ENCODE results near the gene SMAD3. TPM values are rescaled to one million over a fixed set of nuclear protein-coding genes. Genes with fewer than 3 reads are reported as not detected.
"Not testable (repeated sequence)": the region's sequence is repeated elsewhere in the genome, so short reads cannot be mapped to it uniquely, and the experiment has no call there.

Gene SMAD3
- total RNA-seq, 1 experiment from 2014 or later, result 35.4 TPM

DNA sequence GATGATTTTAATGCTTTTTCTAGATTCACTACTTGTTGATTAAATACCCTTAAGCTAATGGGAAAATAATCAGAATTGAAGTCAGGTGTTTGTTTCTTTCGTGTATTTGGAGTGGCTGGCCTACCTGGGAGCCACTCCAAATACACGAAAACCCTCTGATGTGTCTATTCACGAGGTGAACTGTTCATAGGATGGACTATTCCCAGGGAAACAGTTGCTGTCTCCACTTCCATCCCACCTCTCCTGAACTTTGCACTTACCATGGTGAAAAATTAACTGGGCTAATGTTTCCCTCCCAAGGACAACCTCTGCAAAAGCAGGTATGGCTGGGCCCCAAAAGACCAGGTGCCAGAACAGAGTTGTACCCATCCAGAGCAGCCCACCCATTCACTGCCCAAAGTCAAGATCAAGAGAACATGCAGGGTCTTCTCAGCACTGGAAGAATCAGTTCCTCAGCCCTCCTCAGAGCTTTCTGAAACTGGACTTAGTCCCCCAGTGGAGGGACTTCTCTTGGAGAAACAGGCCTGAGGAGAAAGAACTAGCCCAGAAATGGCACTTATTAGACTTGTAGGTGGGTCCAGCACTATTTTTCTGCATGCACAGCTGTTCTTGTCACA, 2.9 kb upstream of the SMAD3 start:
- no peak for DNase-seq (ENCODE audit: low read depth)

DNA sequence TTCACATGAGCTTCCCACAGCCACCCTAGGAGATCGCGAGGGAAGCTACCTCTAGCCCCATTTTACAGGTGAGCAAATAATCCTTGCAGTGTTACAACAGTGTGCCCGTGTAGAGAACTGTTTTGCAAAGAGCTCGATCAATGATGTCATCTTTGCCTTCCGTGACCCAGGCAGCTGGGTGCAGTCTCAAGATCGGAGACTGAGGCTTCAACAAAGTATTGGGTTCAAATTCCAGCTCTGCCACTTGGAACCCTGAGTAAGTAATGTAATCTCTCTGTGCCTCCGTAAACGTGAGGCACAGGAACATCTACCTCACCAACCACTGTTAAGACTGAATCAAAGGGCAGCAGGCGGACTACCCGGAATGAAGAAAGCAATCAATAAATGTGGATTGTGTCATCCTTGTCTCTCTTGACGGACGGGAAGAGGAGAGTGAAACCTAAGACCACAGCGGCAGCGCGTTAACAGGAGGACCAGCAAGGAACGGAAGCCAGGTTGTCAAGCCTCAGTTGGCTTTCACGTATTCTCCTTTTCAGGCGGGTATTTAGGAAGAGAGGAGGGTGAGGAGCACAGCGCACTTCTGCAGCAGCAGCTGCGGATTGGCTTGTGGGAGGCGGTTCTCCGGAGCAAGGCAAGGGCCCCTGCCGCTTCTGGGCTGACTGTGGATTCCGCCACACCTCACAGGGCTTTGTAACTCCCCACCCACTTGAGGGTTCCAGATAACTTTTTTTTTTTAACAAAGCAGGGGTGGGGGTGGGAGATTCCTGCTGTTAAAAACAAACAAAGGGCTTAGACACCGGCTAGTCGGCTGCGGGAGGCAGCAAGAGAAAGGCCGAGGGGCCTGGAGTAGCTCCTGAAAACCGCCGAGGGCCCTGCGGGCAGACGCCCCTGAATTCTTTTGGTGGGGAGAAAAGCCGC, 1.5 kb upstream of the SMAD3 start:
- DNase-seq (ENCODE audit: low read depth), result no peak

DNA sequence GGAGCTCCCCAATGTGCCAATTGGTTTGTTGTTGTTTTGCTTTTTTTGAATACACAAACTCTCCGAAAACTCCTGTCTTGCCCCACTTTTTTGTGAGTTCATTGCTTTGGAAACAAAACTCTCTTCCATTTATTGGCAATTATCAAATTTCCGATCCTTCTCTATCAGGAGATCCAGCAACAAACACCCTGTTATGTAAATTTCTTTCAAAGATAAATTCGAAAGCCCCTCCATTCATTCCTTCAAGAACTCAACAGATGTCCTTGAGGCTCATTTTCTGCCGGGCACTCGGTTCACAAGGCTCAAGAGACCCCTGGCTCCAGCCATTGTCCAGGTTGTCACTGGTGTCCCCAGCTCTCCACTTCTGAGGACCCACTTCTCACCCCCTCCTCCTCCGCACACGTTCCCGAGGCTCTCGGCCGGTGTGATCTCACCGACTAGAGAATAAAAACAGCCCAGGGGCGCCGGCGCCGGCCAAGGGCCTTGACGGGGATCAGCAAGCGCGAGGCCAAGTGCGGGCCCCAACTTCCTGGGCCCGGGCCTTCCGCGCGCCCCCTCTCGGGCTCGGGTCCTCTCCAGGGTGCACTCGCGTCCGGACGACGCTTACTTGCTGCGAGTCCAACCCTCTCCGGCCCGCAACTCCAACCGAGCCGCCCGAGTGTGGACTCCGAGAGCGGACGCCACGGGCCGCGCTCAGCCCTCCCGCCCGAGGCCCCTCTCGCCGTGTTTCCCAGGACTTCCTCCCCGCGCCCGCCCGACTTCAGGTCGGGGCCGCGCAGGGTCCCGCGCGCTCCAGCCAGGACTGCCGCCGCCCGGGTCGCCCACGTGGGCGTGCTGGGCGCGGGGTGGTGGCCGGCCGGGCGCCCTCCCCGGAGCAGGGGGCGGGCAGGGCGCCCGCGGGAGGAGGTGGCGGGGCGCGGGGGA, 533 bp upstream of the SMAD3 start:
- no peak for DNase-seq (ENCODE audit: low read depth)

DNA sequence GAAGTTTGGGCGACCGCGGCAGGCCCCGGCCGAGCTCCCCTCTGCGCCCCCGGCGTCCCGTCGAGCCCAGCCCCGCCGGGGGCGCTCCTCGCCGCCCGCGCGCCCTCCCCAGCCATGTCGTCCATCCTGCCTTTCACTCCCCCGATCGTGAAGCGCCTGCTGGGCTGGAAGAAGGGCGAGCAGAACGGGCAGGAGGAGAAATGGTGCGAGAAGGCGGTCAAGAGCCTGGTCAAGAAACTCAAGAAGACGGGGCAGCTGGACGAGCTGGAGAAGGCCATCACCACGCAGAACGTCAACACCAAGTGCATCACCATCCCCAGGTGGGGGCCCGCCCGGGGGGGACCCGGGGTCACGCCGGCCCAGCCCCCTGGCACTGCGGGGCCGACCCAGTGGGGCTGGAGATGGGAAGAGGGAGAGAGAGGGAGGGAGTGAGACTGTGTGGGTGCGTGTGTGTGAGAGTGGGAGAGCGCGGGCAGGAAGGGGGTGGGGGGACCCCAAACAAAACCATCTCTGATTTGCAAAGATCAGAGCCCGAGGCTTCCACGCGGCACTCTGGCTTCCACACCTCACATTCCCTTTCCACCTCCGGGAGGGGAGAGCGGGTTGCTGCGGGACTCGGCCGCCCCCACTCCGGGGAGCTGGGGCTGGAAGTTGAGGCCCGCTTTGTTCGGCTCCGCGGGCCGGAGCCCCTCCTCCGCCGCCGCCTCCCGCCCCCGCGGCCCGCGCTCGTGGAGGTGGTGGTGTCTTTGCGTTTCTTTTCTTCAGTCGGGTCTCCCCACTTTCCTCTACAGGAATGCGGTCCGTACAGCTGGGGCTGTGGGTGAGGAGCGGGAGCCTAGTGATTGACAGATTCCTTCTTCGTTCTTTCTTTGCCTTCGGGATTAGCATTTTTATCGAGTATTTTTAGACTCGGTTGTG, 898 bp downstream of the SMAD3 start:
- DNase-seq (ENCODE audit: low read depth), result peak; percentile 44

DNA sequence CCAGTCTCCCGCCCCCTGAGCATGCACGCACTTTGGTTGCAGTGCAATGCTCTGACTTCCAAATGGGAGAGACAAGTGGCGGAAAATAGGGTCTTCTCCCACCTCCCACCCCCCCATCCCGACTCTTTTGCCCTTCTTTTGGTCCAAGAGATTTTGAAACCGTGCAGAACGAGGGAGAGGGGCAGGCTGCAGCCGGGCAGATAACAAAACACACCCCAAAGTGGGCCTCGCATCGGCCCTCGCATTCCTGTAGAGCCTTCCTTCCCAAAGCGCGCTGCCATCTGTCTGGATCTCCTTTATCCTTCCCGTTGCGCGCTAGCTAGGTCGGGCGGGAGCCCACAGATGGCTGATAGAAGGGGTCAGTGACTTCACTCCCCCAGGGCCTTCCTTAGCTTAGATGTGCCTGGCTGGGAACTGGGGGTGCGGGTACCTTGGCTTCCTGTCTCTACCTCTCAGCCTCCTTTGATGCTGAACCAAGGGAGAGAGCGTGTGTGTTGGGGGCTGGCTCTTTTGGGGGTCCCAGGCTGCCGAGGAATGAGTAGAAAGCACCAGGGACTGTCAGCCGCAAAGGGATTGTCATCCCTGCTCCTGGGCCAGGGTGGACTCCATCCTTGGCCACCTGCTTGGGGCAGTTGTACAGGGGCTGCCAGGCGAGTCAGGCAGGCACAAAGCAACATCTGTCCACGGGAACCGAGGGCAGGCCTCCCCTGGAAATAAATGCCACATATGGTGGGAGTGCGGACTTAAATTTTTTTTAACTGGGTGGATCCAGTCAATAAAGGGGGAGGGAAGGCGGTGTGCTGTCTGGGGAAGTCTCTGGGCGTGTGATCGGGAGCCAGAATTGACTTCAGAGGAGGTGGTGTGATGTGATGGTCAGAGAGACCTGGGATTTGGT, 1.8 kb downstream of the SMAD3 start:
- peak; percentile 44 for DNase-seq (ENCODE audit: low read depth)

DNA sequence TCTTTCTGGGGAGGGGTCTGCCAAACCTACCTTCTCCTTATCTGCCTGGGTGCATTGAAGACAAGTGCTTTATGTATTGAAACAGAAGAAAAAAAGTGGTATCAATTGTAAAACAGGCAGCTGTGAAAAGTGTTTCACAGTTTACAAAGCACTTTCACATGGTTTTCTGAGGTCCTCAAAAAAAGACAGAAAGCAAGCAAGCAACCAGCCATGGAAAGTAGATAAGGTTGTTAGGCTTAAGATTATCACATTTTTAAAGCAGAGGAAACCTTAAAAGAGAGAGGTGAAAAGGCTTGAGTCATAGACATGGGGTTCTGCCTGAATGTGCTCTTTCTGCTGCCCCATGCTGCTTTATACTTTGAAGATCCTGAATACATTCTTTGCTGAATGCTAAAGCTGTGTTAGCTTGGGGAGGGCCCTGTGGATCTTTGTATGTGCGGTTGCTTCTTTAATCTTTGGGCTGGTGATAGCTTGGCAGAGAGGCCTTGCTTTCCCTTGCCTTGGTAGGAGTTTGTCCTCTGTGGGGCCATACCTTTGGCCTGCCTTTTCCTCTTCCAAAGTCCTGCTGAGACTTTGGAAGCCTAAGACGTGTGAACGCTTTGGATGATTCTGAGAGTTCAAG, 2.6 kb downstream of the SMAD3 start:
- DNase-seq (ENCODE audit: low read depth), result no peak

DNA sequence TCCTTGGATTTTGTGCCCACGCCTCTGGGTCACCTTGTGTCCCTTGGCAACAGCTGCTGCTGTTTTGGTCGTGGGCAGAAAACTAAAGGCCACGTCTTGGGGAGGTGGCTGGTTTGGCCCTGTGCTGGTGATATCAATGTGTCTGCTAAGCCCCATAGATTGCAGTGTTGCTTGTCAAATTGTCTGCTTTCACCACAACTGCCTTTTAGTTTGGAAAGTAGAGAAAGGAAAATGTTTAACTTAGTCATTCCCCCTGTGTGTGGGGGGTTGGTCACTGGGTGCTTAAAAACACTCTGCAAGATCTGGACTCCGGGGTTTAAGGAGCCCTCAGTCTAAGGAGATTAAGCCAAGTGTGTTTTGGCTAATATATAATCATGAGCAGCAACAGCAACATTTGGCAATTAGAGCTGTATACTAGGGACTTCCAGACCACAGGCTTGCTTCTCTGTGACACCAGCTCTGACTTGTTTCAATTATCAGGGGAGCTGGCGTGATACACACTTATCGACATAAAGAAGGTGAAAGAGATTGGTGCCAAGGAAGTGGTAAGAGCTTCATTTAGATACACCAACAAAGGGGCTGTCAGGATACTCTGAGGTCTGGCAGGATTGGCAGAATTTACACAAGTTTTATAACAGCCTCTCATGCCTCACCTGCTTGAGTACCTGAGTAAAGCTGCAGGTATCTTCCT, 3.5 kb downstream of the SMAD3 start:
- peak; percentile 45 for DNase-seq (ENCODE audit: low read depth)

DNA sequence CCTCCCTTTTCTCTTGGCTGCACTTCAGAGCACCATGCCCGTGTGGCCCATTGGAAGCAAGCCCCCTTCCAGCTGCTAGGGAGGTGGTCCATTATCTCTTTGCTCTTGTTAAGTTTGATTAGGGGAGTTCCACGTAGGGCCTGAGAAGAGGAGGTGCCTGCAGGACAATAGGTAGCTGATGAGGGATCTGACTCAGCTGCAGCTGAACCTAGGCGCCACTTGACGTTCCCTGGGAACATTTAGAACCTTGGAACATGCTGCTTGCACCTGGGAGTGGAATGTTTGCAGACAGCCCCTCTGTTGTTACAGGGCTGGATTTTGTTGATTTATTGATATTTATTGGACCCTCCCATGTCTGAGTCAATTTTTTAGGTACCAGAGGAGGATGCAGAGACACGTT, 4.7 kb downstream of the SMAD3 start:
- DNase-seq (ENCODE audit: low read depth), result no peak

DNA sequence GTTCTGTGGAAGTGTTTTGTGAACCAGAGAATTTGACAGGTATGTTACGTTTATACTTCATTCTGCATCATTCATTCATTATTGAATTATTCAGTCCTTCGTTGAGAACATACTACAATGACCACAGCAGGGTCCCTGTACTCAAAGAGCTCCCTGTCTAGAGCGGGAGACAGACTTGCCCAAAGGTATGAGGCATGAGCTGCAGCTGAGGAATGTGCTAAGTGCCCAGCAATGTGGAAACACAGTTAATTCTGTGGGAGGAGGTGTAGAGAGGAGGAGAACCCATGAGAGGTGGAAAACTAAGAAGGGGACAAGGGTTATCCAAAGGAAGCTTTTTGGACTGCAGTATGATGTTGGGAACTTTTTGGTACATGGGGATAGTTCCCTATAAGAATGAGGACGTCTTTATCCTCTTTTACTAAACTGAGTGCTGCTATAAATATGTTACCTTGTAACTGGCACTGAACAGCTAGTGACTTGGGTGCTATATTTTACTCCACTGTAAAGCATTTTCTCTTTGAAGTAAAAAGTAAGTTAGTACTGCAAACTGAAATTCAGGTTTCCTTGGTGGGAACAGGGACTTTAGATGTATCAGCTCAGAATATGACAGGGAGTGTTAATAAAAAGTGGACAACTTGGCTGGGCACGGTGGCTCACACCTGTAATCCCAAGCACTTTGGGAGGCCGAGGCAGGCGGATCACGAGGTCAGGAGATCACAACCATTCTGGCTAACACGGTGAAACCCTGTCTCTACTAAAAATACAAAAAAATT, 5.7 kb downstream of the SMAD3 start:
- no peak for DNase-seq (ENCODE audit: low read depth)

DNA sequence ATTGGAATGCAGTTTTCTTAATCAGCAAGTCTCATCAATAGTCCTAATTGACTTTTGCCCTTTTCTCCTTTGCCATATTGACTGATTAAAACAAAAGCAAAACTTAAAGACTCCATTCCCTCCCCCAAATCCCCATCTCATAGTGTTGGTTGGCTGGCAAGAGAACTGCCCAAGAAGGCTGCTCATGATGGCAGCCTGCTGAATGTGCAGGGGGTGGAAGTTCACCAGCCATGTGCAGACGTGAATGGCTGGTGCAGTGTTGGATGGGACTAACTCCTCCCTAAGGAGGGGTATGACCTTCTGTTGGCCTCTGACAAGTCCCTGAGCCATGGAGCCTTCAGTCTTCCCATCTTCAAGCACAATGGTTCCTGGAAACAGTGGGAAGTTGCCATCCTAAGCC, 7.0 kb downstream of the SMAD3 start:
- no peak for DNase-seq (ENCODE audit: low read depth)

DNA sequence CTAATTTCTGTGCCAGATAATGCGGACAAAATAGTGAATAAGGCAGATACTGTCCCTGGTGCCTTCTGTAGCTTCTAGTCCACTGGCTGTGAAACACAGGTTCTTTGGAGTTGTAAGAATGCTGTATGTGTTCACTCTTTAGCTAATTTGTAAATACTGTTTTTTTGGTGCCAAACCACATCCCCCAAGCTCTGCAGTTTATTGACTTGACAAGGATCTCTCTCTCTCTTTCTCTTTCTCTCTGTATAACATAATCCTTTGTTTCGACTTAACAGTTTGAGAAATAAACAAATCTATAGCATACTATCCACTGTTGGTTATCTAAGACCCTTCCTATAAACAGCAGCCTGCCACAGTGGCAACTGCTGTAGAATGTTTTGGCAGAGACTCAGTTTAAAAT, 7.6 kb downstream of the SMAD3 start:
- DNase-seq (ENCODE audit: low read depth), result no peak

DNA sequence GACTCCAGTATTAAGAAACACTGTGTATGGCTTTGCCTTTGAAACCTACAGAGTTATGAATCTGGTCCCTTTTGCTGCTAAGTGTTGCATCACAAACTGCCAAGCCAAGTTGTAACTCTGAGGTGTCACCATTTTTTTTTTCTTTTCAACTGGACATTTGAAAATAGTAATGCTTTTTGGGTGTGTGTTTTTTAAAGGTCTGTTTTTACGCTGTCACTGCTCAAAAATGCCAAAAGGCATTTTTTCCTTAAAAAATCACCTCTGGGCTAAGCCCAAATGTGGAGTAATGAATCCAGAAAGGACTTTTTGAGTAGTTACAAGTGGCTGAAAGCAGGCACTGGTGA, 9.5 kb downstream of the SMAD3 start:
- DNase-seq (ENCODE audit: low read depth), result no peak

DNA sequence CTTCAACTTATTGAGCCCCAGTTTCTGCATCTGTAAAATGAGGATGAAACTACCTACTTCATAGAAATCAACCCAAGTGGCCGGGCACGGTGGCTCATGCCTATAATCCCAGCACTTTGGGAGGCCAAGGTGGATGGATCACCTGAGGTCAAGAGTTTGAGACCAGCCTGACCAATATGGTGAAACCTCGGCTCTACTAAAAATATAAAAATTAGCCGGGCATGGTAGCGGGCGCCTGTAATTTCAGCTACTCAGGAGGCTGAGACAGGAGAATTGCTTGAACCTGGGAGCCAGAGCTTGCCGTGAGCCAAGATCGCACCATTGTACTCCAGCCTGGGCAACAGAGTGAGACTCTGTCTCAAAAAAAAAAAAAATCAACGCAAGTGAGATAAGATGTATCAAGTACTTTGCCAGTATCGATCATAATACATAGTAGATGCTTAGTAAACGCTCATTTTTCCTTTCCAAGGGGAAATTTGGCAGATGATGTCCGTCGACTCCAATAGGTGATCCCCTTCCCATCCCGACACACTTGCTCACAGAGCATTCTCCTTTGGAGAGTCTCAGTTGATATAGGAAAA, 10.2 kb downstream of the SMAD3 start:
- DNase-seq (ENCODE audit: low read depth), result not testable (repeated sequence)

DNA sequence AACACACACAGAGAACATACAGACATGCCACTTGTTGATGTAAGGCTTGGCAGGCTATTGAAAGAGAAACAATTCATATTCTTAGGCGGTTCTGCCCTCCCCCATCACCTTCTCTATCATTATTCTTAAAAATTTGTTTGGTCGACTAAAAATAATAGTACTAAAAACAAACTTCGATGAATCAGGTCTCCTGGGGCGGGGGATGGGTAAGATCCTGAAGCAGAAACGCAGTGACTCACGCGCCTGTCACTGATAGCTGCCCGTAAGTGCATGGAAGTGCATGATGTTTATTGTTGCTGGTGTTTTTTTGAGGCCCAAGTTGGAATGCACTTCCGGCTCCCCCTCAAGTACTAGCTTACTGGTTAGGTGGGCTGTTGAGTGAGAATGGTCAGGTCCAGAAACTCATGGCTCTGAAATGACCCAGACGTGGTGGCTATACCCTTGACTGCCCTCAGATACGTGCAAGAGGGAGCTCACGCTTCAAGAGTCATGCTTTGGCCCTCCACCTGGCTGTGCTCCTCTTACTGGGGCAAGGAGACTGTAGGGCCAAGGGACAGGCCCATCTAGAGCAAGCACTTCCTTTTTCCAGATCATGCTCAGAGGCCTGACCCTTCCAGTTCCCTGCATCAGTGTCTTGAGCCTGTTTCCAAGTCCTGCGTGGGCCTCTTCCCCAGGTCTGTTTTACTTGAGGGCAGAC, 10.9 kb downstream of the SMAD3 start:
- DNase-seq (ENCODE audit: low read depth), result peak; percentile 93

DNA sequence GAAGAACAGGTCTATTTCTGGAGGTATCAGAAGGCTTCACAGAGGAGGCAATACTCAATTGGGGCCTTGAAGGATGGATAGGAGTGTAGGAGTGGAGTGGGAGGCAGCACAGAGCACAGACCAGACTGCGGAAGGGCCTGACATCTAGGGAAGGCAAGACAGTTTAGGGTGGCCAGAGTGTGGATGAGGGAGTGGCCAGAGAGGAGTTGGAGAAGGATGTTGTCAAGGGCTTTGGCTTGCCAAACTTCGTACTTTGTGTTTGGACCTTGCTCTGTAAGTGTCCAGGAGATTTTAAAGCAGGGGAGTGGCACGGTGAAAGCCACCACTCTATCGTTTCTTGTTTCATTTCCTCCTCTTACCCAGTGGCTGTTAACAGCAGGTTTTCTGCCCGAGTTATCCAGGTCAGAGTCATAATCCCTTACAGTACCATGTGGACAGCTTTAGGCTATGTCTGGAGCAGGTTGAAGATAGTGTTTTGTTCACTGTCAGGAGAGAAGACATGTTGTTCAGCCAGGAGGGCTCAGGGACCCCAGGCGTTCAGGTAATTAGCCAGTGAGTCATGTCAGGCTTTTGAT, 12.3 kb downstream of the SMAD3 start:
- no peak for DNase-seq (ENCODE audit: low read depth)

DNA sequence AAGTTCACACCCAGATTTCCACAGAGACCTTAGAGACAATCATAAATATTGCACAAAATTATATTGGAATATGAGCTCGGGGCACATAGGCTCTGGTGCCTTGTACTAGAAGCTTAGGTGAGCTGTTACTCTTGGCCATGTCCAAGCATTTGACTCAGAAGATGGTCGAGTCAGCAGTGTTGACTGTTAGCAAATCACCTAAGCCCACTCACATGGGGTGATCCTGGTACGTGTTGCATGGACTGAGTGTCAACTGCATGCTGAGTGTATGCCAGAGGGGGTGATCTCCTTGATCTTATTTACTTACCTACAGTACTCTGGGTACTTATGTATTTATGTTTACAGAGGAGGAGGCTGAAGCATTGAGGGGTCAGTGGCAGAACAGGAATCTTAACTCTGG, 14.0 kb downstream of the SMAD3 start:
- DNase-seq (ENCODE audit: low read depth), result no peak

Data from LHCN-M2 (cell line).